H1 (cell line): ENCODE data around the gene HEXIM2. TPM values are rescaled to one million over a fixed set of nuclear protein-coding genes. Genes with fewer than 3 reads are reported as not detected.
A peak's percentile ranks its signal among the peaks of the same experiment; 100 is the strongest.

Experiments used
- CTCF ChIA-PET: fragments of 300-600 bp; sonication (Branson Sonifier 250); formaldehyde crosslinking; loops from one replicate; lab custom pipeline; 2021; ENCODE audit not compliant: partially characterized antibody; lab: Charles Lee
- POLR2A ChIA-PET: fragments of 300-600 bp; sonication (Branson Sonifier 250); formaldehyde crosslinking; loops from one replicate; lab custom pipeline; 2021; ENCODE audit warnings: inconsistent platforms; ENCODE audit not compliant: partially characterized antibody; lab: Charles Lee
- DNase-seq, 2 experiments: peaks; one replicate each; pipeline versions ENCODE4 v3.0.0 to v3.0.0-alpha.2; 2010 to 2022; ENCODE audit warnings: low spot score in 2 of 2, low read depth in 1 of 2, mixed read lengths in 1 of 2
- FAIRE-seq: peaks from 2 replicates; lab custom pipeline; 2011; peaks lifted over from hg19 to GRCh38; lab: Jason Lieb, UNC
- H2AFZ ChIP-seq: 2 replicates; pipeline ENCODE4 v1.8.1; 2012; ENCODE audit warnings: low read length, inconsistent platforms
- H2AK5ac ChIP-seq: 2 replicates; pipeline ENCODE4 v1.6.1; 2013; ENCODE audit warnings: low read depth, low read length
- H2BK120ac ChIP-seq: replicated peaks from 2 replicates; pipeline ENCODE3; 2013; ENCODE audit warnings: low read depth, low read length, inconsistent platforms
- H2BK12ac ChIP-seq: 2 replicates; pipeline ENCODE4 v1.6.1; 2013; ENCODE audit warnings: low read depth, low read length
- H2BK15ac ChIP-seq: 2 replicates; pipeline ENCODE4 v1.6.1; 2013; ENCODE audit warnings: low read length
- H2BK20ac ChIP-seq: 2 replicates; pipeline ENCODE4 v1.6.1; 2013; ENCODE audit warnings: low read length
- H2BK5ac ChIP-seq: 2 replicates; pipeline ENCODE4 v1.6.1; 2013; ENCODE audit warnings: low read depth, low read length
- H3K14ac ChIP-seq: 2 replicates; pipeline ENCODE4 v1.6.1; 2013; ENCODE audit warnings: inconsistent platforms; ENCODE audit not compliant: insufficient read length
- H3K18ac ChIP-seq: 2 replicates; pipeline ENCODE4 v1.6.1; 2013; ENCODE audit warnings: low read length; ENCODE audit errors: extremely low read depth
- H3K23ac ChIP-seq: 2 replicates; pipeline ENCODE4 v1.6.1; 2013; ENCODE audit warnings: inconsistent platforms; ENCODE audit not compliant: insufficient read length
- H3K23me2 ChIP-seq: 2 replicates; pipeline ENCODE4 v1.6.1; 2013; ENCODE audit warnings: low read depth, low read length
- H3K27ac ChIP-seq: 2 replicates; pipeline ENCODE4 v1.6.1; 2011; ENCODE audit warnings: low read depth, low read length, inconsistent platforms
- H3K27me3 ChIP-seq, 4 experiments: replicated peaks in 1 of 4; 1 replicate in 1 of 4; 2 replicates in 3 of 4; pipeline versions ENCODE4 v1.6.1 to v1.8.1; 2011 to 2013; ENCODE audit warnings: low read length in 3 of 4, mild to moderate bottlenecking in 3 of 4, inconsistent platforms in 2 of 4, mixed read lengths in 2 of 4, moderate library complexity in 1 of 4; ENCODE audit not compliant: control insufficient read depth in 3 of 4, insufficient read depth in 3 of 4; ENCODE audit errors: extremely low read depth in 1 of 4
- H3K36me3 ChIP-seq, 4 experiments: 2 replicates each; pipeline versions ENCODE4 v1.6.1 to v1.8.1; 2011 to 2013; ENCODE audit warnings: mild to moderate bottlenecking in 4 of 4, low read length in 3 of 4, moderate library complexity in 2 of 4, control low read depth in 1 of 4, inconsistent platforms in 1 of 4; ENCODE audit not compliant: insufficient read depth in 4 of 4, control insufficient read depth in 2 of 4
- H3K4ac ChIP-seq: replicated peaks from 2 replicates; pipeline ENCODE3; 2013; ENCODE audit warnings: low read length, low read depth, mixed read lengths, inconsistent platforms; ENCODE audit not compliant: insufficient read length
- H3K4me1 ChIP-seq, 4 experiments: replicated peaks in 1 of 4; 1 replicate in 1 of 4; 2 replicates in 3 of 4; pipeline versions ENCODE4 v1.6.1 to v1.8.1; 2011 to 2013; ENCODE audit warnings: low read length in 3 of 4, inconsistent platforms in 2 of 4, mixed read lengths in 1 of 4; ENCODE audit not compliant: insufficient read depth in 4 of 4, control insufficient read depth in 3 of 4
- H3K4me2 ChIP-seq, 2 experiments: 2 replicates each; pipeline versions ENCODE4 v1.6.1 to v1.8.1; 2011 to 2013; ENCODE audit warnings: low read depth in 2 of 2, low read length in 2 of 2, control low read depth in 1 of 2, inconsistent platforms in 1 of 2, mild to moderate bottlenecking in 1 of 2; ENCODE audit not compliant: insufficient read depth in 1 of 2
- H3K4me3 ChIP-seq, 4 experiments: fragments of 200-600, 300-600 bp in 1 of 4; sonication (generic), shearing (Covaris generic), sonication (Bioruptor Twin) in 1 of 4; 2 replicates each; pipeline versions ENCODE4 v1.5.1 to v1.8.1; 2011 to 2016; ENCODE audit warnings: low read length in 4 of 4, low read depth in 3 of 4, control low read depth in 2 of 4, inconsistent platforms in 2 of 4, mild to moderate bottlenecking in 2 of 4, mixed read lengths in 1 of 4, moderate library complexity in 1 of 4; ENCODE audit not compliant: insufficient read depth in 2 of 4; ENCODE audit errors: extremely low read depth in 1 of 4
- H3K56ac ChIP-seq: replicated peaks from 2 replicates; pipeline ENCODE3; 2013; ENCODE audit warnings: low read depth, mild to moderate bottlenecking, mixed read lengths, low read length, inconsistent platforms; ENCODE audit not compliant: insufficient read length
- H3K79me1 ChIP-seq: 2 replicates; pipeline ENCODE4 v1.6.1; 2013; ENCODE audit warnings: low read depth, low read length, control low read depth
- H3K79me2 ChIP-seq, 2 experiments: 2 replicates each; pipeline versions ENCODE4 v1.6.1 to v1.8.1; 2012 to 2013; ENCODE audit warnings: low read length in 2 of 2, mild to moderate bottlenecking in 2 of 2, inconsistent platforms in 1 of 2; ENCODE audit not compliant: insufficient read depth in 2 of 2, control insufficient read depth in 1 of 2
- H3K9ac ChIP-seq, 4 experiments: replicated peaks in 1 of 4; 1 replicate in 1 of 4; 2 replicates in 3 of 4; pipeline versions ENCODE4 v1.6.1 to v1.8.1; 2011 to 2013; ENCODE audit warnings: low read depth in 3 of 4, low read length in 3 of 4, control low read depth in 2 of 4, mild to moderate bottlenecking in 2 of 4, moderate library complexity in 2 of 4, inconsistent platforms in 1 of 4; ENCODE audit errors: extremely low read depth in 1 of 4
- H3K9me3 ChIP-seq, 2 experiments: 2 replicates each; pipeline versions ENCODE4 v1.6.1 to v1.8.1; 2012 to 2013; ENCODE audit warnings: mild to moderate bottlenecking in 2 of 2, moderate library complexity in 2 of 2, control low read depth in 1 of 2, inconsistent platforms in 1 of 2, low read depth in 1 of 2, low read length in 1 of 2, mixed read lengths in 1 of 2; ENCODE audit not compliant: insufficient read depth in 2 of 2
- H4K20me1 ChIP-seq, 2 experiments: replicated peaks in 1 of 2; 2 replicates each; pipeline versions ENCODE3 to v1.8.1; 2011 to 2013; ENCODE audit warnings: inconsistent platforms in 2 of 2, low read length in 2 of 2, mild to moderate bottlenecking in 1 of 2; ENCODE audit not compliant: insufficient read depth in 2 of 2, control insufficient read depth in 1 of 2
- H4K5ac ChIP-seq: 2 replicates; pipeline ENCODE4 v1.6.1; 2013; ENCODE audit warnings: low read length, low read depth, mixed read lengths, inconsistent platforms; ENCODE audit not compliant: insufficient read length
- H4K8ac ChIP-seq: 2 replicates; pipeline ENCODE4 v1.8.0; 2013; ENCODE audit warnings: mild to moderate bottlenecking, moderate library complexity, low read length, inconsistent platforms; ENCODE audit not compliant: insufficient read depth; ENCODE audit errors: extremely low read depth
- H4K91ac ChIP-seq: replicated peaks from 2 replicates; pipeline ENCODE3; 2013; ENCODE audit warnings: low read length, mixed read lengths, inconsistent platforms; ENCODE audit not compliant: insufficient read length
- BCL11A ChIP-seq, 2 experiments: IDR thresholded peaks; one replicate each; pipeline ENCODE4 v1.6.1; 2011; ENCODE audit warnings: low read depth in 2 of 2, low read length in 2 of 2, mild to moderate bottlenecking in 2 of 2
- CBX8 ChIP-seq: fragments of 300-800, 300-1000 bp; sonication (generic); IDR thresholded peaks from 2 replicates; pipeline ENCODE4 v1.7.1; 2016; ENCODE audit warnings: low read depth, low read length, borderline replicate concordance
- CTCF ChIP-seq, 3 experiments: IDR thresholded peaks; 1 replicate in 2 of 3; 2 replicates in 1 of 3; pipeline versions ENCODE4 v1.5.1 to v1.6.1; 2011; ENCODE audit warnings: low read length in 3 of 3, mild to moderate bottlenecking in 3 of 3, inconsistent platforms in 2 of 3, low read depth in 1 of 3, moderate library complexity in 1 of 3; ENCODE audit not compliant: insufficient read depth in 1 of 3; ENCODE audit errors: control extremely low read depth in 1 of 3
- MAX ChIP-seq: IDR thresholded peaks from 2 replicates; pipeline ENCODE4 v1.6.1; 2012; ENCODE audit warnings: inconsistent platforms
- WGBS, 2 experiments: shearing (Covaris generic) in 1 of 2; methylation state at CpG; one replicate each; pipeline versions ENCODE4 v1.1.6 to v1.1.7; 2013 to 2015; ENCODE audit warnings: low lambda C conversion rate in 2 of 2, mixed read lengths in 2 of 2, inconsistent platforms in 1 of 2, low coverage in 1 of 2, missing lambda C conversion rate in 1 of 2; ENCODE audit not compliant: insufficient replicate concordance in 2 of 2, insufficient coverage in 1 of 2, insufficient read length in 1 of 2; ENCODE audit errors: extremely low coverage in 1 of 2, missing lambda C conversion rate in 1 of 2; 5-methylcytosine and 5-hydroxymethylcytosine counted together
- polyA plus RNA-seq, 7 experiments: library from polyadenylated mRNA; depleted of rRNA in 3 of 7; stranded (reverse) in 5 of 7; unstranded in 2 of 7; fragments of >200 nt in 5 of 7; fragments of 200-250 nt in 2 of 7; gene quantifications; 1 replicate in 5 of 7; 2 replicates in 1 of 7; 4 replicates in 1 of 7; pipeline versions ENCODE4 v1.2.1 to v1.2.3, GENCODE V29; 2011 to 2013; ENCODE audit warnings: missing spikeins in 2 of 7, mixed read lengths in 2 of 7
- total RNA-seq: library from RNA; stranded (reverse); fragmentation: NEBNext Ultra II Directional; extraction: Animal tissue kit (Norgen Biotek cat#: 25700); gene quantifications from 2 replicates; pipeline ENCODE4 v1.2.1, GENCODE V29; 2021

HEXIM2 gene
- total and polyA plus RNA-seq, 2 of the 8 experiments (the other 6 are each of a cell fraction or from before 2014, with no cell fraction given) = 7.5 to 13.2 TPM

GRCh38 chr17:45146592-45146889 is 15.1 kb upstream of the HEXIM2 start:
- H3K9me3 ChIP-seq = no peaks in the 10 kb centered on the region
- POLR2A ChIA-PET = interaction anchor here (0.9 to 20.3 kb wide), 4 partner anchors 14 to 255 kb away, joined by 3 to 1076 read pairs (median 192); partner anchors contain the start of genes ACBD4, HEXIM2 and PLCD3
- H2BK5ac ChIP-seq = peak overlapping the region; percentile 96; the same call in 1 of the 2 replicates
- FAIRE-seq = no peak
- no peak overlapping the region for H2BK120ac ChIP-seq
- peak overlapping the region in 2 of 4 experiments; percentile 69 to 93; a peak in 5 of 8 replicates for H3K4me3 ChIP-seq
- no peak overlapping the region for H4K8ac ChIP-seq
- H3K9ac ChIP-seq = no peak overlapping the region
- no peak overlapping the region for H2BK20ac ChIP-seq
- CTCF ChIA-PET = interaction anchor here (0.8 to 9.4 kb wide), 3 partner anchors 12 to 52 kb away, joined by 3 to 187 read pairs (median 29); partner anchors contain the start of gene ACBD4
- DNase-seq = no peak
- no peak overlapping the region for H4K5ac ChIP-seq
- no peaks in the 10 kb centered on the region for H3K27me3 ChIP-seq
- H3K79me2 ChIP-seq = peaks cover 0 to 21% of the 10 kb centered on the region in 2 experiments; a peak in 2 of 4 replicates
- H3K27ac ChIP-seq = no peak overlapping the region
- H3K79me1 ChIP-seq = peaks cover 3% of the 10 kb centered on the region; the same call in 1 of the 2 replicates
- H2AFZ ChIP-seq = no peak overlapping the region
- no peak overlapping the region for H3K18ac ChIP-seq
- H3K4me2 ChIP-seq = peak overlapping the region; percentile 68 to 70
- H3K36me3 ChIP-seq = no peaks in the 10 kb centered on the region
- H4K20me1 ChIP-seq = peaks cover 2 to 10% of the 10 kb centered on the region in 2 experiments
- peak overlapping the region; percentile 85 for H2AK5ac ChIP-seq
- peaks cover 3 to 23% (median 19%) of the 10 kb centered on the region in 4 experiments for H3K4me1 ChIP-seq
- H3K4ac ChIP-seq = no peak overlapping the region
- no peak overlapping the region for H3K56ac ChIP-seq
- H3K23me2 ChIP-seq = peaks cover 22% of the 10 kb centered on the region
- H2BK12ac ChIP-seq = peak overlapping the region; percentile 60
- peak overlapping the region; percentile 32 for H4K91ac ChIP-seq
- WGBS, 2 experiments = 88% methylated on average over 4 of the region's 4 CpGs; no CpG with 5 or more reads in 1 of the 2 experiments
- no peak overlapping the region for H3K23ac ChIP-seq
- no peak overlapping the region for H3K14ac ChIP-seq
- H2BK15ac ChIP-seq = peak overlapping the region; percentile 72; the same call in 1 of the 2 replicates
- TF ChIP-seq CBX8 = no peak
- no peak for TF ChIP-seq MAX
- no peak for TF ChIP-seq BCL11A (IDR thresholded peaks at IDR 0.05; ENCODE audit: low read depth in 2 of 2, low read length in 2 of 2)
- no peak for TF ChIP-seq CTCF (IDR thresholded peaks at IDR 0.05; ENCODE audit: control extremely low read depth in 1 of 3, insufficient read depth in 1 of 3, low read depth in 1 of 3, low read length in 3 of 3)
